Mesenchymal stem cell (in vitro differentiated cells and primary cell): Measurements from ENCODE around the gene DCTN4.
A peak's percentile ranks its signal among the peaks of the same experiment; 100 is the strongest.

ENCODE experiments used
- DNase-seq: peaks from one replicate; pipeline ENCODE4 v3.0.0-alpha.2; 2013
- H2AFZ ChIP-seq: one replicate; pipeline ENCODE4 v1.6.1; 2013; ENCODE audit warnings: low read depth, mild to moderate bottlenecking, control low read depth, inconsistent platforms, low read length, moderate library complexity
- H2AK5ac ChIP-seq: 2 replicates; pipeline ENCODE4 v1.6.1; 2013; ENCODE audit warnings: low read length, moderate library complexity, mild to moderate bottlenecking, inconsistent platforms; ENCODE audit not compliant: severe bottlenecking
- H2BK120ac ChIP-seq: one replicate; pipeline ENCODE4 v1.6.1; 2013; ENCODE audit warnings: low read depth, mild to moderate bottlenecking, inconsistent platforms, low read length, moderate library complexity
- H2BK12ac ChIP-seq, 2 experiments: one replicate each; pipeline ENCODE4 v1.6.1; 2013; ENCODE audit warnings: inconsistent platforms in 2 of 2, low read length in 2 of 2, mild to moderate bottlenecking in 2 of 2, moderate library complexity in 2 of 2, control low read depth in 1 of 2
- H2BK15ac ChIP-seq: one replicate; pipeline ENCODE4 v1.6.1; 2013; ENCODE audit warnings: mild to moderate bottlenecking, low read depth, inconsistent platforms; ENCODE audit not compliant: poor library complexity, severe bottlenecking
- H2BK5ac ChIP-seq: 2 replicates; pipeline ENCODE4 v1.6.1; 2013; ENCODE audit warnings: low read depth, mild to moderate bottlenecking, low read length, control low read depth, inconsistent platforms; ENCODE audit not compliant: poor library complexity, severe bottlenecking
- H3K14ac ChIP-seq, 2 experiments: one replicate each; pipeline ENCODE4 v1.6.1; 2013; ENCODE audit warnings: inconsistent platforms in 2 of 2, low read length in 2 of 2, control low read depth in 1 of 2, mild to moderate bottlenecking in 1 of 2, moderate library complexity in 1 of 2
- H3K18ac ChIP-seq, 2 experiments: one replicate each; pipeline ENCODE4 v1.6.1; 2013; ENCODE audit warnings: inconsistent platforms in 2 of 2, low read length in 2 of 2, control low read depth in 1 of 2, low read depth in 1 of 2, mild to moderate bottlenecking in 1 of 2
- H3K23ac ChIP-seq, 2 experiments: one replicate each; pipeline ENCODE4 v1.6.1; 2013; ENCODE audit warnings: inconsistent platforms in 2 of 2, low read length in 2 of 2, mild to moderate bottlenecking in 2 of 2, moderate library complexity in 2 of 2, control low read depth in 1 of 2
- H3K27ac ChIP-seq: 2 replicates; pipeline ENCODE4 v1.5.1; 2013; ENCODE audit warnings: mild to moderate bottlenecking, moderate library complexity, low read length, control low read depth, inconsistent platforms; ENCODE audit not compliant: poor library complexity, severe bottlenecking
- H3K27me3 ChIP-seq, 2 experiments: 2 replicates each; pipeline versions ENCODE4 v1.6.1 to v1.7.0; 2013; ENCODE audit warnings: low read length in 2 of 2, mild to moderate bottlenecking in 2 of 2, moderate library complexity in 2 of 2, control low read depth in 1 of 2, inconsistent platforms in 1 of 2; ENCODE audit not compliant: control insufficient read depth in 1 of 2, insufficient read depth in 1 of 2
- H3K36me3 ChIP-seq, 2 experiments: 2 replicates each; pipeline versions ENCODE4 v1.6.1 to v1.7.0; 2013; ENCODE audit warnings: low read length in 2 of 2, control low read depth in 1 of 2, inconsistent platforms in 1 of 2, low read depth in 1 of 2, mild to moderate bottlenecking in 1 of 2; ENCODE audit not compliant: insufficient read depth in 2 of 2, control insufficient read depth in 1 of 2
- H3K4ac ChIP-seq, 2 experiments: one replicate each; pipeline ENCODE4 v1.6.1; 2013; ENCODE audit warnings: inconsistent platforms in 2 of 2, low read length in 2 of 2, mild to moderate bottlenecking in 2 of 2, moderate library complexity in 2 of 2, control low read depth in 1 of 2, low read depth in 1 of 2
- H3K4me1 ChIP-seq: 2 replicates; pipeline ENCODE4 v1.6.1; 2013; ENCODE audit warnings: low read depth, low read length, control low read depth; ENCODE audit not compliant: control insufficient read depth, insufficient read depth
- H3K4me2 ChIP-seq: 2 replicates; pipeline ENCODE4 v1.6.1; 2013; ENCODE audit warnings: low read length, mild to moderate bottlenecking, inconsistent platforms; ENCODE audit not compliant: poor library complexity, severe bottlenecking
- H3K4me3 ChIP-seq, 2 experiments: 2 replicates each; pipeline versions ENCODE4 v1.5.1 to v1.7.0; 2013; ENCODE audit warnings: low read length in 2 of 2, mild to moderate bottlenecking in 2 of 2, control low read depth in 1 of 2, low read depth in 1 of 2; ENCODE audit not compliant: insufficient read depth in 1 of 2
- H3K79me1 ChIP-seq: replicated peaks from 2 replicates; pipeline ENCODE4 v1.6.1; 2013; ENCODE audit warnings: mild to moderate bottlenecking, control low read depth, low read length, inconsistent platforms; ENCODE audit not compliant: poor library complexity, severe bottlenecking
- H3K9ac ChIP-seq: 2 replicates; pipeline ENCODE4 v1.7.0; 2013; ENCODE audit warnings: mild to moderate bottlenecking, low read length, moderate library complexity
- H3K9me3 ChIP-seq: 2 replicates; pipeline ENCODE4 v1.7.0; 2013; ENCODE audit warnings: mild to moderate bottlenecking, low read length; ENCODE audit not compliant: control insufficient read depth
- H4K8ac ChIP-seq: one replicate; pipeline ENCODE4 v1.6.1; 2013; ENCODE audit warnings: inconsistent platforms, mild to moderate bottlenecking, low read length, moderate library complexity
- H4K91ac ChIP-seq: one replicate; pipeline ENCODE4 v1.6.1; 2013; ENCODE audit warnings: mild to moderate bottlenecking, low read length, inconsistent platforms
- WGBS: methylation state at CpG from one replicate; pipeline ENCODE4 v1.1.7; 2013; ENCODE audit warnings: mixed read lengths; 5-methylcytosine and 5-hydroxymethylcytosine counted together

DCTN4 gene

GRCh38 chr5:150729859-150730258, 29.0 kb downstream of the DCTN4 start:
- Histone ChIP-seq H2AFZ (no peak overlapping the region), H4K91ac (no peak overlapping the region), H3K14ac (no peak overlapping the region), H3K4me1 (no peaks in the 10 kb centered on the region), H3K9ac (no peak overlapping the region), H3K4me3 (no peak overlapping the region), H2BK5ac (no peak overlapping the region), H3K4ac (no peak overlapping the region), H3K27me3 (no peaks in the 10 kb centered on the region), H3K23ac (no peak overlapping the region), H2BK15ac (no peak overlapping the region), H3K79me1 (peaks cover 17% of the 10 kb centered on the region), H4K8ac (no peak overlapping the region), H3K36me3 (peaks cover 14 to 92% of the 10 kb centered on the region in 2 experiments), H2AK5ac (no peak overlapping the region), H3K9me3 (no peaks in the 10 kb centered on the region), H3K18ac (no peak overlapping the region), H2BK120ac (no peak overlapping the region), H3K4me2 (no peak overlapping the region), H3K27ac (no peak overlapping the region), H2BK12ac (no peak overlapping the region)
- 80% methylated on average over 1 of the region's 4 CpGs for WGBS
- DNase-seq, result no peak

- Histone ChIP-seq H2AFZ (no peak overlapping the region), H3K23ac (no peak overlapping the region), H2BK5ac (no peak overlapping the region), H3K4me2 (no peak overlapping the region), H3K14ac (no peak overlapping the region), H2BK12ac (no peak overlapping the region), H2BK120ac (no peak overlapping the region), H3K36me3 (peaks cover 11 to 94% of the 10 kb centered on the region in 2 experiments), H4K91ac (no peak overlapping the region), H3K9ac (no peak overlapping the region), H3K27ac (no peak overlapping the region), H3K79me1 (peaks cover 5% of the 10 kb centered on the region), H3K4me1 (no peaks in the 10 kb centered on the region), H3K4me3 (no peak overlapping the region), H2AK5ac (no peak overlapping the region), H4K8ac (no peak overlapping the region), H3K9me3 (no peaks in the 10 kb centered on the region), H3K18ac (no peak overlapping the region), H2BK15ac (no peak overlapping the region), H3K27me3 (no peaks in the 10 kb centered on the region), H3K4ac (no peak overlapping the region)
- WGBS, result 86% methylated on average over 1 of the region's 2 CpGs
- DNase-seq, result no peak
These were observed 35.0 kb downstream of the DCTN4 start for GRCh38 chr5:150723845-150724244.

GRCh38 chr5:150710165-150710564, 48.7 kb downstream of the DCTN4 start:
- 71% methylated on average over 1 of the region's 2 CpGs for WGBS
- H3K23ac ChIP-seq, result no peak overlapping the region
- no peak overlapping the region for H2AK5ac ChIP-seq

GRCh38 chr5:150706776-150707390, 51.9 kb downstream of the DCTN4 start:
- Histone ChIP-seq H4K91ac (no peak overlapping the region), H2BK120ac (no peak overlapping the region), H3K9ac (no peak overlapping the region), H2AFZ (no peak overlapping the region), H2BK12ac (no peak overlapping the region), H3K27ac (no peak overlapping the region), H3K36me3 (peaks cover 18 to 58% of the 10 kb centered on the region in 2 experiments), H3K4me1 (no peaks in the 10 kb centered on the region), H3K14ac (no peak overlapping the region), H2BK15ac (no peak overlapping the region), H3K9me3 (no peaks in the 10 kb centered on the region), H3K27me3 (no peaks in the 10 kb centered on the region), H3K23ac (no peak overlapping the region), H2BK5ac (no peak overlapping the region), H3K18ac (no peak overlapping the region), H3K4ac (no peak overlapping the region), H3K4me2 (no peak overlapping the region), H3K79me1 (no peaks in the 10 kb centered on the region), H3K4me3 (no peak overlapping the region), H2AK5ac (no peak overlapping the region), H4K8ac (no peak overlapping the region)
- no peak for DNase-seq
- 78% methylated on average over 4 of the region's 4 CpGs for WGBS

More at GRCh38 chr5:150710165-150710564, 48.7 kb downstream of the DCTN4 start:
- Histone ChIP-seq H3K9ac (no peak overlapping the region), H3K4ac (no peak overlapping the region), H3K18ac (no peak overlapping the region), H3K27me3 (no peaks in the 10 kb centered on the region), H3K4me2 (no peak overlapping the region), H3K79me1 (peaks cover 3% of the 10 kb centered on the region), H2BK12ac (no peak overlapping the region), H3K4me3 (no peak overlapping the region), H2AFZ (no peak overlapping the region), H3K4me1 (no peaks in the 10 kb centered on the region), H4K91ac (no peak overlapping the region), H2BK5ac (no peak overlapping the region), H3K27ac (no peak overlapping the region), H3K9me3 (no peaks in the 10 kb centered on the region), H4K8ac (no peak overlapping the region), H3K36me3 (peaks cover 36 to 88% of the 10 kb centered on the region in 2 experiments), H2BK120ac (no peak overlapping the region), H3K14ac (no peak overlapping the region), H2BK15ac (no peak overlapping the region)
- DNase-seq, result peak; percentile 22
